ENCODE data around the gene KRT32. TPM values are rescaled to one million over a fixed set of nuclear protein-coding genes. Genes with fewer than 3 reads are reported as not detected.

Gene KRT32
- total RNA-seq, 2 experiments from 2014 or later = not detected

DNA sequence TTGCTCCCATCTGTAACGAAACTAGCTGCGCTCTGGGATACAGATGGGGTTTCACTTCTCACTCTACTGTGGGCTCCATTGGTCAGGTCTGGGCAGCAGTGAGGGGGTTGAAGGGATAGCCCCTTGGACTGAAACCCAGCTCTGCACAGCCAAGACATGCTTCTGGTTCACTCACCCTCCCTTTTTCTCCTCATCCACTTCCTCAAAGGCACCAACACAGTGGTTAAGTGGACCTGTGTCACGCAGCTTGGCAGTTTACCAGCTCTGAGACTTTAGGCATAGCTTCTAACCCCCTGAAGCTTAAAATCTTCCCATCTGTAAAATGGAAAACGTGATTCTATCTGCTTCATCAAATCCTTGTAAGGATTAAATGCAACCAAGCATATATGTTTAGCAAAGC is 14.9 kb downstream of the KRT32 start:
- Mint-ChIP-seq H3K4me1 (ENCODE audit: low read depth) (no peaks in the 10 kb centered on the region), H3K9me3 (no peaks in the 10 kb centered on the region), H3K4me3 (no peak overlapping the region), H3K36me3 (ENCODE audit: low read depth) (no peaks in the 10 kb centered on the region), H3K27ac (no peak overlapping the region), H3K27me3 (peaks cover 11% of the 10 kb centered on the region)
- Histone ChIP-seq H3K27ac (ENCODE audit: low read depth in 1 of 2, low read length in 2 of 2) (no peak overlapping the region), H3K4me3 (ENCODE audit: low read length) (no peak overlapping the region), H3K27me3 (ENCODE audit: control insufficient read depth in 1 of 2, insufficient read depth in 2 of 2, low read length in 2 of 2) (no peaks in the 10 kb centered on the region), H3K4me1 (ENCODE audit: insufficient read depth, low read length) (no peaks in the 10 kb centered on the region), H3K36me3 (ENCODE audit: insufficient read depth, low read length) (no peaks in the 10 kb centered on the region), H3K9me3 (ENCODE audit: control insufficient read depth in 1 of 2, insufficient read depth in 1 of 2, low read length in 2 of 2) (no peaks in the 10 kb centered on the region)
- CTCF ChIA-PET = no interaction called here
- intact Hi-C loops (cut with DNase I, micrococcal nuclease) = no loop called here
- POLR2A ChIA-PET = no interaction called here
- ATAC-seq (ENCODE audit: poor library complexity) = no peak
- no peak for TF ChIP-seq CTCF (IDR thresholded peaks at IDR 0.05)
- DNase-seq = no peak

DNA sequence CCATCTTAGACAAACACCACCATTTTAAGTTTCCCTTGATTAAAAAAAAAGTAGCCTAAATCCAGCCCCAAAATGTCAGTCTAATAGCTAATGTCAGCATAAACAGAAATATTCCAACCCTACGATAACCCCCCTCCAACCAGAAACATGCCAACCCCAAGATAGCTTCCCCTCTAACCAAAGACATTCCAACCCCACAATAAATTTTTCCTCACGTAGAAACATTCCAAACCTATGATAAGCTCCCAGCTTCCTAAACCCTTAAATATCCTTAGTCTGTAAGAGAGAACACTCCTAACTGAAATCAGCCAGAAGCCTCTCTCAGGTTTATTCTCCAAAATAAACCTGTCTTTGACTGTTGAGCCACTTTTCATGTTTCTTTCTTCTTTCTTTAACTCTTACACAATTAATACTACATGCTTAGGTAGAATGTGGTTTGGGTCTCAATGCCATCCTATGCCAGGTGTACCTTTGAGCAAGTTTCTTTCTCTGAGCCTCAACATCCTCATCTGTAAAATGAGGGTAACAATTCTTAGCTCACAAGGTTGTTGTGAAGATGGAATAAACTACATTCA is 15.9 kb downstream of the KRT32 start:
- ATAC-seq (ENCODE audit: poor library complexity) = no peak
- DNase-seq = no peak
- intact Hi-C loops (cut with DNase I, micrococcal nuclease) = no loop called here

GRCh38 chr17:41449008-41449407 is 18.2 kb downstream of the KRT32 start:
- ChIA-PET CTCF (no interaction called here), POLR2A (no interaction called here)
- no peak for ATAC-seq (ENCODE audit: poor library complexity)
- Histone ChIP-seq H3K4me1 (ENCODE audit: insufficient read depth, low read length) (no peaks in the 10 kb centered on the region), H3K27ac (ENCODE audit: low read depth in 1 of 2, low read length in 2 of 2) (no peak overlapping the region), H3K27me3 (ENCODE audit: control insufficient read depth in 1 of 2, insufficient read depth in 2 of 2, low read length in 2 of 2) (peaks cover 0 to under 1% of the 10 kb centered on the region in 2 experiments), H3K9me3 (ENCODE audit: control insufficient read depth in 1 of 2, insufficient read depth in 1 of 2, low read length in 2 of 2) (no peaks in the 10 kb centered on the region), H3K4me3 (ENCODE audit: low read length) (no peak overlapping the region), H3K36me3 (ENCODE audit: insufficient read depth, low read length) (no peaks in the 10 kb centered on the region)
- intact Hi-C loops (cut with DNase I, micrococcal nuclease) = no loop called here
- H3K4me3 Mint-ChIP-seq = no peak overlapping the region
- no peaks in the 10 kb centered on the region for H3K4me1 Mint-ChIP-seq (ENCODE audit: low read depth)
- H3K27ac Mint-ChIP-seq = no peak overlapping the region
- H3K36me3 Mint-ChIP-seq (ENCODE audit: low read depth) = no peaks in the 10 kb centered on the region
- peaks cover 15% of the 10 kb centered on the region for H3K27me3 Mint-ChIP-seq
- TF ChIP-seq CTCF (IDR thresholded peaks at IDR 0.05) = no peak
- no peak for DNase-seq
- no peaks in the 10 kb centered on the region for H3K9me3 Mint-ChIP-seq

More for the DNA sequence above, 15.9 kb downstream of the KRT32 start:
- Histone ChIP-seq H3K4me3 (ENCODE audit: low read length) (no peak overlapping the region), H3K27ac (ENCODE audit: low read depth in 1 of 2, low read length in 2 of 2) (no peak overlapping the region), H3K4me1 (ENCODE audit: insufficient read depth, low read length) (no peaks in the 10 kb centered on the region), H3K36me3 (ENCODE audit: insufficient read depth, low read length) (no peaks in the 10 kb centered on the region), H3K9me3 (ENCODE audit: control insufficient read depth in 1 of 2, insufficient read depth in 1 of 2, low read length in 2 of 2) (no peaks in the 10 kb centered on the region), H3K27me3 (ENCODE audit: control insufficient read depth in 1 of 2, insufficient read depth in 2 of 2, low read length in 2 of 2) (no peaks in the 10 kb centered on the region)
- TF ChIP-seq CTCF (IDR thresholded peaks at IDR 0.05) = no peak
- H3K9me3 Mint-ChIP-seq = no peaks in the 10 kb centered on the region
- ChIA-PET POLR2A (no interaction called here), CTCF (no interaction called here)
- H3K27me3 Mint-ChIP-seq = peaks cover 15% of the 10 kb centered on the region
- H3K4me1 Mint-ChIP-seq (ENCODE audit: low read depth) = no peaks in the 10 kb centered on the region
- no peak overlapping the region for H3K4me3 Mint-ChIP-seq
- H3K27ac Mint-ChIP-seq = no peak overlapping the region
- H3K36me3 Mint-ChIP-seq (ENCODE audit: low read depth) = no peaks in the 10 kb centered on the region
